ENCODE measurements around the gene C1orf159. TPM values are rescaled to one million over a fixed set of nuclear protein-coding genes. Genes with fewer than 3 reads are reported as not detected.

Gene C1orf159
- total and polyA plus RNA-seq, 2 donors (not counting 1 experiment from before 2014, with no cell fraction given): 23.0 to 25.6 TPM

DNA sequence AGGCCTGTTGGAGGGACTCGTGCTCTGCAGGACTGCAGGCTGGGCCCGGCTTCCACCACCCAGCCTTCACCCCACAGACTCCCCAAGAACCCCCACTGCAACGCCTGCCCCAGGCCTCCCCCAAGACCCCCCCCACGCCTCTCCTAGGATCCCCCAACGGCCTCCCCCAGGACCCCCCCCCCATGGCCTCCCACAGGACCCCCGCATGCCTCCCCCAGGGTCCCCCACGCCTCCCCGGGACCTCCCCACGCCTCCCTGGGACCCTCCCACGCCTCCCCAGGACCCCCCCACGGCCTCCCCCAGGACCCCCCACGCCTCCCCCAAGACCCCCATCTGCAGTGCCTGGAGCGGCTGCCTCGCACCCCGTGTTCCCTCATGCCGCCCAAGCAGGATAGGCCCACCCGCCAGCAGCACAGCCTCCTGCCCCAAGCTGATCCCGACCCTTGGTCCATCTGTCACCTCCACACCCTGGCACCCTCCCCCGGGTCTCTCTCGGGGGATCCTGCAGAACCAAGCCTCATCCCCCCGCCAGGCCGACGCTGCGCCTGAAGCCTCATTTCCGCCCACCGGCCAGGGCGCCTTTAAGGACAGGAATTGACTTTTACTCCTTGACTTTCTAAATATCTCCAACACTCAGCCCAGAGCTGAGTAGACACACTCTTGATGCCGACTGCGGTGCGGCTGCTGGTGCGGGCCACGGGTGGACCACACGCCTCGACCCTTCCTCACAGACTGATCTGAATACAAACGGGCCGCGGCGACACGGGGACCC is 27.7 kb downstream of the C1orf159 start:
- H3K4me1 Mint-ChIP-seq: peaks cover 3% of the 10 kb centered on the region
- 97% methylated on average over 26 of the region's 39 CpGs for WGBS (ENCODE audit: insufficient coverage)
- no peak for TF ChIP-seq EZH2 (IDR thresholded peaks at IDR 0.05; ENCODE audit: borderline replicate concordance, insufficient read depth, low read depth, low read length, poor library complexity, severe bottlenecking)
- TF ChIP-seq, protein P1, sequence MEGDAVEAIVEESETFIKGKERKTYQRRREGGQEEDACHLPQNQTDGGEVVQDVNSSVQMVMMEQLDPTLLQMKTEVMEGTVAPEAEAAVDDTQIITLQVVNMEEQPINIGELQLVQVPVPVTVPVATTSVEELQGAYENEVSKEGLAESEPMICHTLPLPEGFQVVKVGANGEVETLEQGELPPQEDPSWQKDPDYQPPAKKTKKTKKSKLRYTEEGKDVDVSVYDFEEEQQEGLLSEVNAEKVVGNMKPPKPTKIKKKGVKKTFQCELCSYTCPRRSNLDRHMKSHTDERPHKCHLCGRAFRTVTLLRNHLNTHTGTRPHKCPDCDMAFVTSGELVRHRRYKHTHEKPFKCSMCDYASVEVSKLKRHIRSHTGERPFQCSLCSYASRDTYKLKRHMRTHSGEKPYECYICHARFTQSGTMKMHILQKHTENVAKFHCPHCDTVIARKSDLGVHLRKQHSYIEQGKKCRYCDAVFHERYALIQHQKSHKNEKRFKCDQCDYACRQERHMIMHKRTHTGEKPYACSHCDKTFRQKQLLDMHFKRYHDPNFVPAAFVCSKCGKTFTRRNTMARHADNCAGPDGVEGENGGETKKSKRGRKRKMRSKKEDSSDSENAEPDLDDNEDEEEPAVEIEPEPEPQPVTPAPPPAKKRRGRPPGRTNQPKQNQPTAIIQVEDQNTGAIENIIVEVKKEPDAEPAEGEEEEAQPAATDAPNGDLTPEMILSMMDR (IDR thresholded peaks at IDR 0.05): no peak

DNA sequence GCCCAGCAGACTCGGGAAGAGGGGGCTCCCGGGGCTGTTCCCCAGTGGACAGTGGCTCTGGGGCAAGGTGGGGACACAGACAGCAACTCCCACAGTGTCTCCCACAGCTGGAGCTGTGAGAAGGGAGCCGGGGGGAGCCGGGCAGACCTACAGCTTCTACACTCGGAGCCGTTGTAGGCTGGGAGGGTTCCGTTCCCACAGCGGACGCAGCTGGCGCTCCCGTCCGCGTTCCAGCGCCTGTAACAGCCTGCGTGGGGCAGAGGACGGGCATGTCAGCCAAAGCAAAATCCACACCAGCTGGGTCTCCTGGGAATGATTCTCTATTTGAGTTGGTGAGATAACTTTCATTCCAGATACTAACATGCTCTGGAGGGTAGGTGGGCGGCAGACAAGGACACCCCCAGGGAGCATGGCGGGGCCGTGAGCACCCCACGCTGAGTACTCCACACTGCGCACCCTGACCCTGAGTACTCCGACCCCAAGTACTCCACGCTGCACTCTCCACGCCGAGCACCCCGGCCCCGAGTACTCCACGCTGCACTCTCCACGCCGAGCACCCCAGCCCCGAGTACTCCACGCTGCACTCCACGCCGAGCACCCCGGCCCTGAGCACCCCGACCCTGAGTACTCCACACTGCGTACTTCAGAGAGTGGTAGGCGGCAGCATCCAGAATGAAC is 28.4 kb downstream of the C1orf159 start:
- peaks cover 0 to 6% of the 10 kb centered on the region in 2 donors for H3K4me1 ChIP-seq (ENCODE audit: control insufficient read depth in 2 of 2, insufficient read depth in 2 of 2, low read length in 2 of 2)
- no peak overlapping the region for H3K4me2 ChIP-seq (replicated peaks; ENCODE audit: low read depth, low read length, poor library complexity, severe bottlenecking)
- 94% methylated on average over 33 of the region's 38 CpGs for whole genome bisulfite sequencing (ENCODE audit: insufficient coverage)
- Mint-ChIP-seq H3K9me3 (ENCODE audit: insufficient read depth) (no peaks in the 10 kb centered on the region), H3K27ac (no peak overlapping the region), H3K4me1 (no peaks in the 10 kb centered on the region), H3K27me3 (no peaks in the 10 kb centered on the region), H3K4me3 (no peak overlapping the region)
- H3K27me3 ChIP-seq (replicated peaks in 1 of 4; ENCODE audit: control extremely low read depth in 1 of 4, control insufficient read depth in 3 of 4, insufficient read depth in 4 of 4, low read length in 3 of 4): no peaks in the 10 kb centered on the region
- no peak overlapping the region for H3K9ac ChIP-seq (ENCODE audit: low read length)
- H2AFZ ChIP-seq (ENCODE audit: insufficient read depth, low read depth, low read length, poor library complexity, severe bottlenecking): no peak overlapping the region
- H3K27ac ChIP-seq (ENCODE audit: low read length in 2 of 2): no peak overlapping the region
- H4K20me1 ChIP-seq (ENCODE audit: control insufficient read depth, insufficient read depth, low read length, poor library complexity, severe bottlenecking): no peaks in the 10 kb centered on the region
- POLR2A ChIA-PET: no interaction called here
- DNase-seq (no peak), ATAC-seq (ENCODE audit: low read depth) (no peak)
- TF ChIP-seq, protein P1 (IDR thresholded peaks at IDR 0.05): no peak
- no peak for TF ChIP-seq EZH2 (IDR thresholded peaks at IDR 0.05; ENCODE audit: borderline replicate concordance, insufficient read depth, low read depth, low read length, poor library complexity, severe bottlenecking)
- H3K36me3 ChIP-seq (replicated peaks in 1 of 2; ENCODE audit: control extremely low read depth in 1 of 2, control insufficient read depth in 1 of 2, extremely low read depth in 1 of 2, insufficient read depth in 2 of 2, low read length in 1 of 2): no peaks in the 10 kb centered on the region
- H3K9me3 ChIP-seq (ENCODE audit: control extremely low read depth in 1 of 3, control insufficient read depth in 2 of 3, insufficient read depth in 1 of 3, low read length in 2 of 3): no peaks in the 10 kb centered on the region
- intact Hi-C loops (cut with micrococcal nuclease): no loop called here
- no peak overlapping the region for H3K4me3 ChIP-seq (ENCODE audit: control extremely low read depth in 1 of 5, extremely low read depth in 1 of 5, insufficient read depth in 1 of 5, low read depth in 2 of 5, low read length in 4 of 5)
- CTCF ChIA-PET: interaction anchor here (1.2 kb wide), 1 partner anchor 30 kb away, joined by 3 read pairs; no protein-coding TSS in a partner anchor
- no peaks in the 10 kb centered on the region for H3K79me2 ChIP-seq (ENCODE audit: control insufficient read depth, insufficient read depth, low read length)

More for the DNA sequence above, 27.7 kb downstream of the C1orf159 start:
- intact Hi-C loops (cut with micrococcal nuclease): no loop called here
- Mint-ChIP-seq H3K4me3 (no peak overlapping the region), H3K27me3 (no peaks in the 10 kb centered on the region), H3K9me3 (ENCODE audit: insufficient read depth) (no peaks in the 10 kb centered on the region), H3K27ac (no peak overlapping the region)
- DNase-seq (no peak), ATAC-seq (ENCODE audit: low read depth) (no peak)
- no peak overlapping the region for H3K9ac ChIP-seq (ENCODE audit: low read length)
- no peak overlapping the region for H2AFZ ChIP-seq (ENCODE audit: insufficient read depth, low read depth, low read length, poor library complexity, severe bottlenecking)
- ChIA-PET POLR2A (no interaction called here), CTCF (no interaction called here)
- no peaks in the 10 kb centered on the region for H3K79me2 ChIP-seq (ENCODE audit: control insufficient read depth, insufficient read depth, low read length)
- no peak overlapping the region for H3K4me2 ChIP-seq (replicated peaks; ENCODE audit: low read depth, low read length, poor library complexity, severe bottlenecking)
- peaks cover 0 to 7% of the 10 kb centered on the region in 2 donors for H3K4me1 ChIP-seq (ENCODE audit: control insufficient read depth in 2 of 2, insufficient read depth in 2 of 2, low read length in 2 of 2)
- H3K9me3 ChIP-seq (ENCODE audit: control extremely low read depth in 1 of 3, control insufficient read depth in 2 of 3, insufficient read depth in 1 of 3, low read length in 2 of 3): no peaks in the 10 kb centered on the region
- H3K27me3 ChIP-seq (replicated peaks in 1 of 4; ENCODE audit: control extremely low read depth in 1 of 4, control insufficient read depth in 3 of 4, insufficient read depth in 4 of 4, low read length in 3 of 4): no peaks in the 10 kb centered on the region
- H3K4me3 ChIP-seq (ENCODE audit: control extremely low read depth in 1 of 5, extremely low read depth in 1 of 5, insufficient read depth in 1 of 5, low read depth in 2 of 5, low read length in 4 of 5): no peak overlapping the region
- H3K36me3 ChIP-seq (replicated peaks in 1 of 2; ENCODE audit: control extremely low read depth in 1 of 2, control insufficient read depth in 1 of 2, extremely low read depth in 1 of 2, insufficient read depth in 2 of 2, low read length in 1 of 2): no peaks in the 10 kb centered on the region
- H4K20me1 ChIP-seq (ENCODE audit: control insufficient read depth, insufficient read depth, low read length, poor library complexity, severe bottlenecking): no peaks in the 10 kb centered on the region
- H3K27ac ChIP-seq (ENCODE audit: low read length in 2 of 2): no peak overlapping the region
